ENCODE measurements around the gene PLB1.

The PLB1 gene

DNA sequence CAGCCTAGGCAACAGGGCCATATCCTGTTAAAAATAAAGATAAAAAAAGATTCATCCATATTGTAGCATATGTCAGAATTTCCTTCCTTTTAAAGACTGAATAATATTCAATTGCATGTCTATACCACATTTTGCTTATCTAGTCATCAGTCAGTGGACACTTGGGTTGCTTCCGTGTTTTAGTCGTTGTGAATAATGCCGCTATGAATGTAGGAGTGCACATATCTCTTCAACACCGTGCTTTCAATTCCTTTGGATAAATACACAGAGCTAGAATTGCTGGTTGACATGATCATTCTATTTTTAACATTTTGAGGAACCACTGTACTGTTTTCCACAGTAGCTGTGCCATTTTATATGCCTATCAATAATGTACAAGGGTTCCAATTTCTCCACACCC, 14.0 kb upstream of the PLB1 start:
- H3K9me3 ChIP-seq (ENCODE audit: insufficient read depth, low read length, severe bottlenecking) = no peaks in the 10 kb centered on the region
- no peak overlapping the region for H3K9ac ChIP-seq (ENCODE audit: low read depth, low read length)
- DNase-seq (no peak), ATAC-seq (ENCODE audit: insufficient read depth, low read depth) (no peak)
- H2AFZ ChIP-seq (ENCODE audit: low read depth, low read length) = no peak overlapping the region
- H3K4me2 ChIP-seq (ENCODE audit: insufficient read depth, low read length) = no peak overlapping the region
- H3K36me3 ChIP-seq (ENCODE audit: insufficient read depth, low read length) = no peaks in the 10 kb centered on the region
- no peak overlapping the region for H3K27ac ChIP-seq (ENCODE audit: low read length)
- no peaks in the 10 kb centered on the region for H4K20me1 ChIP-seq (ENCODE audit: insufficient read depth, low read length)
- no peaks in the 10 kb centered on the region for H3K27me3 ChIP-seq (ENCODE audit: insufficient read depth, low read length, poor library complexity)
- H3K79me2 ChIP-seq (ENCODE audit: insufficient read depth, low read length) = no peaks in the 10 kb centered on the region
- TF ChIP-seq EZH2 (IDR thresholded peaks at IDR 0.05; ENCODE audit: borderline replicate concordance, low read depth, low read length, severe bottlenecking) = no peak
- TF ChIP-seq, protein P1, sequence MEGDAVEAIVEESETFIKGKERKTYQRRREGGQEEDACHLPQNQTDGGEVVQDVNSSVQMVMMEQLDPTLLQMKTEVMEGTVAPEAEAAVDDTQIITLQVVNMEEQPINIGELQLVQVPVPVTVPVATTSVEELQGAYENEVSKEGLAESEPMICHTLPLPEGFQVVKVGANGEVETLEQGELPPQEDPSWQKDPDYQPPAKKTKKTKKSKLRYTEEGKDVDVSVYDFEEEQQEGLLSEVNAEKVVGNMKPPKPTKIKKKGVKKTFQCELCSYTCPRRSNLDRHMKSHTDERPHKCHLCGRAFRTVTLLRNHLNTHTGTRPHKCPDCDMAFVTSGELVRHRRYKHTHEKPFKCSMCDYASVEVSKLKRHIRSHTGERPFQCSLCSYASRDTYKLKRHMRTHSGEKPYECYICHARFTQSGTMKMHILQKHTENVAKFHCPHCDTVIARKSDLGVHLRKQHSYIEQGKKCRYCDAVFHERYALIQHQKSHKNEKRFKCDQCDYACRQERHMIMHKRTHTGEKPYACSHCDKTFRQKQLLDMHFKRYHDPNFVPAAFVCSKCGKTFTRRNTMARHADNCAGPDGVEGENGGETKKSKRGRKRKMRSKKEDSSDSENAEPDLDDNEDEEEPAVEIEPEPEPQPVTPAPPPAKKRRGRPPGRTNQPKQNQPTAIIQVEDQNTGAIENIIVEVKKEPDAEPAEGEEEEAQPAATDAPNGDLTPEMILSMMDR (IDR thresholded peaks at IDR 0.05; ENCODE audit: borderline replicate concordance, extremely low read depth, low read length, poor library complexity, severe bottlenecking) = no peak
- no peak overlapping the region for H3K4me3 ChIP-seq (ENCODE audit: low read depth in 1 of 2, low read length in 2 of 2)
- no peaks in the 10 kb centered on the region for H3K4me1 ChIP-seq (ENCODE audit: insufficient read depth, low read length)

DNA sequence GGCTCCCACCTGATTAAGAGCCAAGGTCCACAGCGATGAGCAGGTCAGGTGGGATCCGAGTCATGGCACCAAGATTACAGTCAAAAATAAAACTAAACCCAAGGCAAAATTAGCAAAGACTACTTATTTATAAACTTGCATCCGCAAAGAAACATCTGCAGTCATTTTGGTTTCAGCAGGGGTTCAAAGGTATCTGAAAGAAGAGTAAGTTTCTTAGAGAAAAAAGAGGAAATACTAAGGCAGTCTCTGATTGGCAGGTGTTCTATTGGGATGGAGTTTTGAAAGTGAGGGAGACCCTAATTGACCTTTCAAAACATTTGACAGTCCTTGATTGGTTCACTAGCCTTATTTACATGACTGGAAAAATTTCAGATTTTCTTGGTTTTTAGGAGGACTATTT, 11.0 kb upstream of the PLB1 start:
- Histone ChIP-seq H3K4me2 (ENCODE audit: insufficient read depth, low read length) (no peak overlapping the region), H3K4me1 (ENCODE audit: insufficient read depth, low read length) (no peaks in the 10 kb centered on the region), H3K4me3 (ENCODE audit: low read depth in 1 of 2, low read length in 2 of 2) (no peak overlapping the region), H4K20me1 (ENCODE audit: insufficient read depth, low read length) (no peaks in the 10 kb centered on the region; the same call in 1 of the 2 replicates), H3K9ac (ENCODE audit: low read depth, low read length) (no peak overlapping the region), H3K36me3 (ENCODE audit: insufficient read depth, low read length) (no peaks in the 10 kb centered on the region), H3K79me2 (ENCODE audit: insufficient read depth, low read length) (no peaks in the 10 kb centered on the region), H2AFZ (ENCODE audit: low read depth, low read length) (no peak overlapping the region), H3K27ac (ENCODE audit: low read length) (no peak overlapping the region), H3K27me3 (ENCODE audit: insufficient read depth, low read length, poor library complexity) (no peaks in the 10 kb centered on the region), H3K9me3 (ENCODE audit: insufficient read depth, low read length, severe bottlenecking) (no peaks in the 10 kb centered on the region)
- TF ChIP-seq EZH2 (IDR thresholded peaks at IDR 0.05; ENCODE audit: borderline replicate concordance, low read depth, low read length, severe bottlenecking) = no peak
- TF ChIP-seq, protein P1 (IDR thresholded peaks at IDR 0.05; ENCODE audit: borderline replicate concordance, extremely low read depth, low read length, poor library complexity, severe bottlenecking) = no peak
- no peak for DNase-seq
- no peak for ATAC-seq (ENCODE audit: insufficient read depth, low read depth)

DNA sequence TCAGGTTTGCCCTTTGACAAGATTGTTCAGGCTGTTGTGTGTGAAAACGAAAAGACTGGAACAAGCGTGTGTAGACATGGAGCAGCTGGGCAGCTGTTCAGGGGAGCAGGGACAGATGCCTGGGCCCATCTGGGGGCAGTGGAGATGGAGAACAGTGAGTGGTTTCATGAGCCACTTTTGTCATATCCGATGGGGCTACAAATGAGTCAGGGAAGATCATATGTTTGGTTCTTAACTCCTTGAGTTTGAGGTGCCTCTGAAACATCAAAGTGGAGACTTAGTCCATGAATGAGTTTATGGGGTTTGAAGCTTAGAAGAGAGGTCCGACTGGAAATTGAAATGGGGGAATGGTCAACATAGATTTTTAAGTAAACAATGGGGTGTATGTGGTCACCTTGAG, 9.3 kb upstream of the PLB1 start:
- Histone ChIP-seq H3K79me2 (ENCODE audit: insufficient read depth, low read length) (no peaks in the 10 kb centered on the region), H3K4me3 (ENCODE audit: low read depth in 1 of 2, low read length in 2 of 2) (no peak overlapping the region), H4K20me1 (ENCODE audit: insufficient read depth, low read length) (no peaks in the 10 kb centered on the region; the same call in 1 of the 2 replicates), H3K9ac (ENCODE audit: low read depth, low read length) (no peak overlapping the region), H3K27ac (ENCODE audit: low read length) (no peak overlapping the region), H3K27me3 (ENCODE audit: insufficient read depth, low read length, poor library complexity) (no peaks in the 10 kb centered on the region), H3K9me3 (ENCODE audit: insufficient read depth, low read length, severe bottlenecking) (no peaks in the 10 kb centered on the region), H3K36me3 (ENCODE audit: insufficient read depth, low read length) (no peaks in the 10 kb centered on the region), H2AFZ (ENCODE audit: low read depth, low read length) (no peak overlapping the region), H3K4me1 (ENCODE audit: insufficient read depth, low read length) (no peaks in the 10 kb centered on the region), H3K4me2 (ENCODE audit: insufficient read depth, low read length) (no peak overlapping the region)
- TF ChIP-seq, protein P1 (IDR thresholded peaks at IDR 0.05; ENCODE audit: borderline replicate concordance, extremely low read depth, low read length, poor library complexity, severe bottlenecking) = no peak
- TF ChIP-seq EZH2 (IDR thresholded peaks at IDR 0.05; ENCODE audit: borderline replicate concordance, low read depth, low read length, severe bottlenecking) = no peak
- DNase-seq (no peak), ATAC-seq (ENCODE audit: insufficient read depth, low read depth) (no peak)

GRCh38 chr2:28487258-28487657, 8.6 kb upstream of the PLB1 start:
- no peak for ATAC-seq (ENCODE audit: insufficient read depth, low read depth)

More at GRCh38 chr2:28487258-28487657, 8.6 kb upstream of the PLB1 start:
- H2AFZ ChIP-seq (ENCODE audit: low read depth, low read length) = no peak overlapping the region
- no peaks in the 10 kb centered on the region for H3K27me3 ChIP-seq (ENCODE audit: insufficient read depth, low read length, poor library complexity)
- no peaks in the 10 kb centered on the region for H3K36me3 ChIP-seq (ENCODE audit: insufficient read depth, low read length)
- no peak overlapping the region for H3K4me2 ChIP-seq (ENCODE audit: insufficient read depth, low read length)
- H4K20me1 ChIP-seq (ENCODE audit: insufficient read depth, low read length) = no peaks in the 10 kb centered on the region; the same call in 1 of the 2 replicates
- no peaks in the 10 kb centered on the region for H3K9me3 ChIP-seq (ENCODE audit: insufficient read depth, low read length, severe bottlenecking)
- no peaks in the 10 kb centered on the region for H3K79me2 ChIP-seq (ENCODE audit: insufficient read depth, low read length)
- H3K4me1 ChIP-seq (ENCODE audit: insufficient read depth, low read length) = no peaks in the 10 kb centered on the region
- no peak overlapping the region for H3K4me3 ChIP-seq (ENCODE audit: low read depth in 1 of 2, low read length in 2 of 2)
- H3K9ac ChIP-seq (ENCODE audit: low read depth, low read length) = no peak overlapping the region
- TF ChIP-seq, protein P1 (IDR thresholded peaks at IDR 0.05; ENCODE audit: borderline replicate concordance, extremely low read depth, low read length, poor library complexity, severe bottlenecking) = no peak
- no peak for TF ChIP-seq EZH2 (IDR thresholded peaks at IDR 0.05; ENCODE audit: borderline replicate concordance, low read depth, low read length, severe bottlenecking)
- no peak overlapping the region for H3K27ac ChIP-seq (ENCODE audit: low read length)
- no peak for DNase-seq

Measured in DND-41 (cell line).